Suppressor macrophage treated with lipopolysaccharide for 4 hours (primary cell): ENCODE data around the gene OLFM2.
"Not testable (repeated sequence)": the region's sequence is repeated elsewhere in the genome, so short reads cannot be mapped to it uniquely, and the experiment has no call there.

Experiments
- DNase-seq: peaks from one replicate; pipeline ENCODE4 v3.0.0-alpha.2; 2020

Gene OLFM2

DNA sequence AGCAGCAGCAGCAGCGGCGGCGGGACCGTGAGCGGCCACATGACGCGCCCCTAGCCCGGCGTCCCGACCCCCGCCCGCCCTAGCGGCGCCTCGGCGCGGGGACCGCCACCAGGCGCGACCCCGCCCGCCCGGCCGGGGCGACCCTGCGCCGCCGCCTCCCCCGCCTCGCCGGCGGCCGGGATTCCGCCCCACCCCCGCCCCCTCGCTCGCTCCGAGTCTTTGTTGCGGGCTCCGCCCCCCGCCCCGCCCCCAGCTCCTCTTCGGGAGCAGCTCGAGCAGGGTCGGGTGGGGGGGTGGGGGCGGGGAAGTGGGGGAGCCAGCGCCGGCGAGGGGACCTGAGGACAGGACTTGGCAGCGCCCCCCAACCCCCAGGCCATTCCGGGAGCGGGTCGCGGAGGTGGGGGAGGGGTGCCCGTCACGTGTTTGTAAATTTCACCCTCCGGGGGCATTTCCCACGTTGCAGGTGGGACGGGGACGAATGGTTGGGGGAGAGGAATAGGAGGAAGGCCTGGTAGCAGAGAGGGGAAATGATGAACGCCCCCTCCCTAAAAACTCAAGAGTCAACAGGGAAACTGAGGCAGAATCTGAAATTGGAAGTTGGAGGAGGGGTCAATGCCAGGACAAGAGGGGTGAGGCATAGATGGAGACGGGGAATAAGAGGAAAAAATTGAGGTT lies at the start of gene OLFM2:
Gene OLFM2, minus strand, starts transcription at position 190 of the 675 bp plus-strand sequence. Its CDS starts 149 bp downstream, at position 41.
- no peak for DNase-seq

DNA sequence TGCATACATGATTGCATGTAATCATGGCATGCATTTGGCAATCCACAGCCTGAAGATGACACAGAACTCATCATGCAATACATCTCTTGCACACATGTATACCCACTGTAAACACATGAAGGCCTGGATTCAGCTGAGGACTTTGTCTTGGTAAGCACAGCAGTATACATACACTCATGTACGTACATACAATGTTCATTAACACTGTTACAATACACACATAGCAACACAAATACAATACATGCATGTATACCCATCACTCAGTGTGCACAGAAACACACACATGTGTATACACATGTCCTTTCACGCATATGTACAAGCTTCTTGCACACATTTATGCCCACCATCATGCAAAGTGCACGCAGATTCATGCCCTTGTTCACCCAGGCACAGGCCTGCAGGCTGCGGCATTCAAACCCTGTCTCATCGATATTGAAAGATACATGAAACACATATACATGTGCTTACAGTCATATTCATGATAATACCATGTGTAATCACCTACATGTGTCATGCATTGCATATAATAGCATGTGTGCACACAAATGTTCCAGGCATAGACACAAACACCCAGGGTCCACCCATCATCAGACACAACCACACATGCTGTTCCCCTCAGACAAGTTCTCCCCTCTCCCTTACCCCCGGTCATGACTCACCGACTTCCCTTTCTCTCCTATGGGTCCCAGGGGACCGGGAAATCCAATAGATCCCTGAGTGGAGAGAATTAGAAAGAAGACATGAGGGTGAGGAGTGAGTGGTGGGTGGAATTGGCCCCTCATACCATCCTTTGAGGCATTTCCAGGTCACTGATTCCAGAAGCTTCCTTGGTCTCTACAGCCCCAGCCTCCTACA lies 45.3 kb upstream of the OLFM2 start:
- no peak for DNase-seq

DNA sequence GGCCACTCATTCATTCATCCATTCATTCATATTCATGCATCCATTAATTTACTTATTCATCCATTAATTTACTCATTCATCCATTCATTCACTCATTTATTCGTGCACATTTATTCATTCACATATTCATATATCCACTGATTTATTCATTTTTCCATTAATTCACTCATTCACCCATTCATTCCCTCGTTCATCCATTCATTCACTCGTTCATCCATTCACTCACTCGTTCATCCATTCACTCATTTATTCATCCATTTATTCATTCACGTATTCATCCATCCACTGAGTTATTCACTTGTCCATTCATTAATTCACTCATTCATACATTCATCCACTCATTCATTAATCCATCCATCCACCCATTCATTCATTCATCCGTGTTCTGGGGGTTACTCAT lies 35.8 kb upstream of the OLFM2 start:
- DNase-seq = no peak

DNA sequence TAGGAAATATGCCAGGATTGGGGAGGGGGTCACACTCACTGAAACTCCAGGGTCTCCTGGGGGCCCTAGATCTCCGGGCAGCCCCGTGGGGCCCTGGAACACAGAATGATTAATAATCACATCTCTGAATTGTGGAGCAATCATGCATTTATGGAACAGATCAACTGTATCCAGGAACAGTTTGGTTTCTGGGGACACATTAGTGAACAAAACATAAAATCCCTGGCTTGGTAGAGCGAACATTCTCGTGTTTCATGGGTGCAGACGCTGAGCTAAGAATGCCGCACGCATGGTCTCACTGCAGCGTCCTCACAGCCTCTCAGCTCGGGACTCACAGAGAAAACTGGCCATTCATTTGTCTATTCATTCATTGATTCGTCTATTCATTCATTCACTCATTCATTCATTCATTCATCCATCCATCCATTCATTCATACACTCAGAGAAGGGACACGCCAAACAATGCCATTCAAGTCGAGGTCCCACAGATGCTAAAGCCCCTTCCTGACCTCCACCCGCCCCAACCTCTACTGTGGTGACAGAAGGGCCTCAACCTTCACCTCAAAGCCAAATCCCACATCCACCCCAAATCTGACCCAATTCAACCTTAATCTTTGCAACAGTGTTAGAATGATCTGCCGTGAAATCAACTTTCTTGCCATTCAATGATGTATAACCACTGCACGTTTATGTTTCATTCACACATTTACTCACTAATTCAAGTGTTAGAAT lies 35.0 kb upstream of the OLFM2 start:
- no peak for DNase-seq

DNA sequence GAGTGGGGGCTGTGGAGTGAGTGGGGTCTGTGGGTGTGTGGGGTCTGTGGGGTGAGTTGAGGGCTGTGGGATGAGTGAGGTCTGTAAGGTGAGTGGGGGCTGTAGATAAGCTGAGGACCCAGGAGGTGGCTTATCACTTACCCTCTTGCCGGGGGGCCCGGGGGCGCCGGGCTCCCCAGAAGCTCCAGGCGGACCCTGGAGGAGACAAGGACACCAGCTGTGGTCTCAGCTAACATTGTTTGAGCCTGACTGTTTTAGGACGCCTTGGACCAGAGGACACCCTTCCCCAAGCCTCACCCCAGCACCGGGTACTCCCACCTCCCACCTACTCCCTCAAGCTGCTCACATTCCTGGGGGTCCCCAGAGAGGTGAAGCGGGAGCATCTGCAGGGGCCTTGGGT lies 34.2 kb upstream of the OLFM2 start:
- DNase-seq = no peak

DNA sequence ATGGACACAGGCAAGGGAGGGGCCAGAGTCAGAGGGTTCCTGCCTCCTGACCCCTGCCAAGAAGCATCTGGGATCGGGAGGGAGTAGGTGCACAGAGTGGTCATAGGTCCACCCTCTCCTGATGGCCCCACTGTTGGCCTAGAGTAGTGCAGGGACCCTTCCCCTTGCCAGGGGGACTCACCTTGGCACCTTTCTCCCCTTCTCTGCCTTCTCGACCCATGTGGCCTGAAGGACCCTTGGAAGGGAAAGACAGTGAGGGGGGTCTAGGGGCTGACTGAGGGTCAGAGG lies 33.3 kb upstream of the OLFM2 start:
- DNase-seq = no peak

DNA sequence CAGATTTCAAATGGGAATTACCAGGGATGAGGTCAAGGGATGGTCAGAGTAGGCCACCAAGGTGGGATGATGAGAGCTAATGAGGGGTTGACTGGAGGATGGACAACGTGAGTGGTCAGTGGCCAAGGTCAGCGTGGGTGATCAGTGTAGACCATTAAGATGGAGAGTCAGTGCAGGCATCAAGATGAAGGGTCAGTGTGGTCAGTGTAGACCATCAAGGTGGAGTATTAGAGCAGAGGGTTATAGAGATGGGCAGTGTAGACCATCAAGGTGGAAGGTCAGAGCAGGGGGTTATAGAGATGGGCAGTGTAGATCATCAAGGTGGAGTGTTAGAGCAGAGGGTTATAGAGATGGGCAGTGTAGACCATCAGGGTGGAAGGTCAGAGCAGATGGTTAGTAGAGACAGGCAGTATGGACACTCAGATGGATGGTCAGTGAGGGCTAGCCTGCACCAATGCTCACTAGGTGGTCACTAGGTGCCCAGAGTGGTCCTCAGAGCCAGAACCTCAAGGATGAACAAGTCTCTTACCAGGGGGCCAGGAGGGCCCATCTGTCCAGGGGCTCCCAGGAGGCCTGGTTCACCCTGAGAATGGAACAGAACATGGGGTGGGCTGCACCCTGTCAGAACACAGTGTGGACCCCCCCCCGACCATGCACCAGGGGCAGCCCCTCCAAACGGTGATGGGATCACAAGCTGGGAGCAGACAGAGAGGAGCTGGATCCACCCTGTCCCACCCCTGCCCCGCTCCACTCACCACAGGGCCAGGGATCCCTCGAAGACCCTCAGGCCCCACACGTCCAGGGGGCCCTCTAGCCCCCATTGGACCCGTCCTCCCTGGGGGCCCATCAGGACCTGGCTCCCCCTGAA lies 32.7 kb upstream of the OLFM2 start:
- no peak for DNase-seq

DNA sequence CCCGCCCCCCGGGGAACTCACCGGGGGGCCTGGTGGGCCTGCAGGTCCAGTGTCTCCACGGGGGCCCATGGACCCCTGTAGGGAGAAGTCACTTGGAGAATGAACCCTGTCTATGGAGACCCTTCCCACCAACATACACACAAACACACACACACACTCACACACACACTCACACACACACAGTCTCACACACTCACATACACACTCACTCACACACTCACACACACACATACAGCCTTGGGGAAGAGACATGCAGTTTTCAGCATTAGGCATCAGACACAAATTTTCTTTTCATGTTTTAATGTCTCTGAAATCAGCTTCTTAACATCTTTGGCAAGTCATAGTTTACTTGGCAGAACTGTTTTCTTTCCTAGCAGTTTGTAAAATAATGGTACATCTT lies 31.0 kb upstream of the OLFM2 start:
- DNase-seq = no peak

DNA sequence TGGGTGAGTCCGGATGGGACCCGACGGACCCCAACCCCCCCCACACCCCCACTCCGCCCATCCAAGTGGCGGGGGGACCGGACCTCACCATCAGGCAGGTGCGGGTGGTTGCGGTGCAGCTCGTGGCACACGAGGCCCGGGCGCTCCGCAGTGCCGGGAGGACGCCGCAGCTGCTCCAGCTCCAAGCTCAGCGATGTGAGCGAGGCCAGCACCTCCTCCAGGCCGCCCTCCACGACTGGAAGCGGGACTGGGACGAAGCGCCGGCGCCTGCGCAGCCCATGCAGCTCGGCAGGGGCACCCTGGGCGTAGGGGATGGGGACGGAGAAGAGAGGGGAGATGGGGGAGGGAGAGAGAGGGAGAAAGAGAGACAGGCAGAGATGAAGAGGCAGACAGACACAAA lies 30.1 kb upstream of the OLFM2 start:
- DNase-seq = no peak

DNA sequence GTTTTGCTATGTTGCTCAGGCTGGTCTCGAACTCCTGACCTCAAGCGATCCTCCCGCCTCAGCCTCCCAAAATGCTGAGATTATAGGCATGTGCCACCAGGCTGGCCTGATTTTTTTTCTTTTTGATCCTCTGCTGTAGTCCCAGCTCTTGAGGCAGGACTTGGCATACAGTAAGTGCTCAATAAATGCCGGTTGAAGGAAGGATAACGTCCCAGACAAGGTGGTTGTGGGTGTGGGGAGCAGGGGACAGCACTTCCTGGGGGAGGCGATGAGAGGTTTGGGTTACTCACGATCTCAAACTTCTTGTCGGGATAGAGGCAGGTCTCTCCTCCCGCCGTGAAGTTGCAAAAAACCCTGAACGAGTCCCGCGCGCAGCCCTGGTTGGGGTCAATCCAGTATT lies 29.7 kb upstream of the OLFM2 start:
- DNase-seq = no peak

DNA sequence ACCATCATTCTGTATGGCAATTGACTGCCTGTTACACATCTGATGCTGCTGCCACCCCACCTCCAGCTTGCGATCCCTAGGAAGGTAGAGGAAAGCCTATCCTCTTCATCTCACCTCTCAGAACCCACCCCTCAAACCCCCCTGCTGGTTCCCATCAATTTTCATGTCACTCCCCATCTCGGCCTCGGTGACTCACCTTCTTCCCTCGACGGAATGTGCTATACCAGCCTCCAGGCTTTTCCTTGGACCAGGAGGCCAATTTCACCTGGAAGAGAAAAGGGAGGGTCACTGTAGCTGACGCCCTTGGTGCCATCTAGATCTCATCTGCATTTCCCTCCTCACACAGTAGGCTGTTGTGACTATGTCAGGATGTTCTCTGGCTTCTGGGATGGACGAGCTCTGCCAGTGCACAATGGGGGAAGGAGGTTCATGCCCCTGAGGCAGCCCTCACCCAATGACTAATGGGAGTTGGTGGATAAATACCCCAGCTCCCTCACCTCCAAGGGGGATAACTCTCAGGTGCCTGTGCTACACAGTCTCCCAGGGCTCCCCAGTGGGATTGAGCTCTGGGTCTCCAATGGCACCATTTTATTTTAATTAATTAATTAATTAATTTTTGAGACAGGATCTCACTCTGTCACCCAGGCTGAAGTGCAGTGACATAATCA lies 26.4 kb upstream of the OLFM2 start:
- no peak for DNase-seq

DNA sequence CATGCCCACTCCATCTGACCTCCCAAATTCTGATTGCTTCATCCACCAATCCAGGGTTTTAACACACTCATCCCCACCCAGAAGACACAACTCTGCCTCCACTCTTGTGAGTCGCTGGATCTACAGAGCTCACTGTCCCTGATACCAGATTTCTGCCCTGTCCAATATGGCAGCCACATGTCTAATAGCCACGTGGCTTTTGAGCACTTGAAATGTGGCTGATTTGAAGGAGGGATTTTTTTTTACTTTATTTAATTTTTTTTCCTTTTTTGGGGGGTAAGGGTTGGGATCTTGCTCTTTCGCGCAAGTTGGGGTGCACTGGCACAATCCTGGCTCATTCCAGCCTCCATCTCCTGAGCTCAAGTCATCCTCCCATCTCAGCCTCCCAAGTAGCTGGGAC lies 24.8 kb upstream of the OLFM2 start:
- no peak for DNase-seq

DNA sequence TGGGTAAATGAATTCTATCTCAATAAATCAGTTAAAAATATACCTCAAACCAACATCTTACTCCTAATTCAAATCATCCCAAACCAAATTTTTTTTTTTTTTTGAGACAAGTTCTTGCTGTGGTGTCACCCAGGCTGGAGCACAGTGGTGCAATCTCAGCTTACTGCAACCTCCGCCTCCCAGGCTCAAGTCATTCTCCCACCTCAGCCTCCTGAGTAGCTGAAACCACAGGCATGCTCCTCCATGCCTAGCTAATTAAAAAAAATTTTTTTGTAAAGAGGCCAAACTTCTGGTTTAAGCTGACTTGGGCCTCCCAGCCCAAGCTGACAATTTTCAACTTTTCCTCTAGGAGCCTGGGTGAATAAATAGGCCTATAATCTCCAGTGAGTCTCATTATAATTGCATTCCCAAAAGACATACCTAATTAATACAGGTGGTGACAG lies 22.1 kb upstream of the OLFM2 start:
- DNase-seq = no peak

DNA sequence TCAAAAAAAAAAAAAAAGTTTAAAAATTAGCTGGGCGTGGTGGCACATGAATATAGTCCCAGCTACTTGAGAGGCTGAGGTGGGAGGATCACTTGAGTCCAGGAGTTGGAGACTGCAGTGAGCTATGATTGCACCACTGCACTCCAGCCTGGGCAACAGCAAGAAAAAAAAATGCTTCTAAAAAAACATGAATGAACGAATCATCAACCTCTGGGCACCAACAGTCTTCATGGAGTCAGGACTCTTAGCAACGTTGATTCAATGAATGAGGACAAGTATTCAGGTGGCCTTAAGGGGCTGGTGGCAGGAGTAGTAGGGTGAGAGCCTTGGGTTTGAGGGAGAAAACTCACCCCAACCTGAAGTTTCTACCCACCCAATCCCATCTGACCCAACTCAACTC lies 20.6 kb upstream of the OLFM2 start:
- DNase-seq = no peak

DNA sequence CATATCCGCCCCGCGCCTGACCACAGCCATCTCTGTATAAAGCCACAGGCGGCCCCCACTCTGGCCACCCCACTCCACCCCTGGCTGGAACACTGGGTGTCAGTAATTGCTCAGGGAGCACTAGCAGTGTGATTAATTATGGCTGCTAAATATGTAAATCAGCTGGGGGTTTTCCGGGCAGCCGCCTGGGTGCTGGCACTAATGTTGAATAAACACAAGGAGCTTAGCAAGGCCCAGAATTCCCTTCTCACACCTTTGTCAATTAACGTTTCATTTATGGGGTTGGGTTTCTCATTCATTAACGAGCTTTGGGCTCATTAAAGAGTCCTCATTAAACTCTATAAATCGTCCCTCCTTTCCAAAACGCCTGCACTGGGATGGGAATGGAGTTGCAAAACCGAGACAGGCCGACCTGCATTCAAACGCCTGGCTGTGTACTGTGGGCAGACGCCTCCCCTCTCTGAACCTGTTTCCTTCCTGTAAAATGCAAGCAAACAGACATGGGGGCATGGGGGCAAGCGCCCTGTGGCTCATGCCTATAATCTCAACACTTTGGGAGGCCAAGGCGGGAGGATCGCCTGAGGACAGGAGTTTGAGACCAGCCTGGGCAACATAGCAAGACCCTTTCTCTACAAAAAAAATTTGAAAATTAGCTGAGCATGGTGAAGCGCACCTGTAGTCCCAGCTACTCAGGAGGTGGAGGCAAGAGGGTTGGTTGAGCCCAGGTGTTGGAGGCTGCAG lies 17.7 kb upstream of the OLFM2 start:
- DNase-seq = no peak

DNA sequence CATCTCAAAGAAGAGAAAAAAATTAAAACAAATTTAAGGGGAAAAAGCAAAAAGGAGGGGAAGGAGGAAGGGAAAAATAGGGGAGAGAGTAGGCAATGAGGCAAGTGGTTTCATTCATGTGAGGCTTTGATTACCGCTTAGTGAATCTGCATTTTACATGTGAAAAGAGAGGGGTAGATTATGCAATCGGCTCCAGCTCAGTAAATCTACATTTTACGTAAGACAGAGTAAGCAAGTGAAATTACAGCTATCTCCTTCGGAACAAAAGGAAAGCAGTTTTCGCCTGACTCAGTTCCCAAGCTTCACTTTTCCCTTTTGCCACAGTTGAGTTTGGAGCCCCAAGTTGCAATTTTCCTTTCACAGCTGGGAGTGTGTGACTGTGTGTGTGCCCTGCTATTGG lies 16.0 kb upstream of the OLFM2 start:
- DNase-seq = no peak

DNA sequence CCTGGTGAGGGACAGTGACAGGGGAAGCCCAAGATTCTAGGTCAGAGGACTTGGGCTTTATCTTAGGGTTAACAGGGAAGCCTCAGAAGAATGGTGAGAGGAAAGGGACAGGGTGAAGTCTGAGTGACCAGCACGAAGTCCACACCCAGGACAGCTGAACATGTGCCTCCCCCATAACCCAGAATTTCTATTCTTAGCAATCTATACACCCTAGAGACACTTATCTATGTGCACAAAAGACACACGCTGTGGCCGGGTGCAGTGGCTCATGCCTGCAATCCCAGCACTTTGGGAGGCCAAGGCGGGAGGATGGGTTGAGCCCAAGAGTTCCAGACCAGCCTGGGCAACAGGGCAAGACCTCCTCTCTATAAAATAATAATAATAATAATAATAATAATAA lies 11.1 kb upstream of the OLFM2 start:
- no peak for DNase-seq

DNA sequence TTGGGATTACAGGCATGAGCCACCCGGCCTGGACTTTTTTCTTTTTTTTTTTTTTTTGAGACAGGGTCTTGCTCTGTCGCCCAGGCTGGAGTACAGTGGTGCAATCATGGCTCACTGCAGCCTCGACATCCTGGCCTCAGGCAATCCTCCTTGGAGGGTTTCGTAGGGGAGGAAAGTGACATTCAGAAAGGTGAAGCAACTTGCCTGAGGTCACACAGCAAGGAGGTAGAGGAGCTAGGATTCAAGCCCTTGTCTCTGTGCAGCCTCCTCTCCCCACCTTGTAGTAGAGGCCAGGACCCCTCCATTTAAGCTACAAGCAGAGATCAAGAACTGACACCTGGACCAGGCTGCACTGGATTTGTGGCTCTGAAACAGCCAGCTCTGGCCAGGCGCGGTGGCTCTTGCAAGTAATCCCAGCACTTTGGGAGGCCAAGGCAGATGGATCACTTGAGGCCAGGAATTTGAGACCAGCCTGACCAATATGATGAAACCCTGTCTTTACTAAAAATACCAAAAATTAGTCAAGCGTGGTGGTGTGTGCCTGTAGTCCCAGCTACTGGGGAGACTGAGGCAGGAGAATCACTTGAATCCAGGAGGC lies 10.3 kb upstream of the OLFM2 start:
- not testable (repeated sequence) for DNase-seq

DNA sequence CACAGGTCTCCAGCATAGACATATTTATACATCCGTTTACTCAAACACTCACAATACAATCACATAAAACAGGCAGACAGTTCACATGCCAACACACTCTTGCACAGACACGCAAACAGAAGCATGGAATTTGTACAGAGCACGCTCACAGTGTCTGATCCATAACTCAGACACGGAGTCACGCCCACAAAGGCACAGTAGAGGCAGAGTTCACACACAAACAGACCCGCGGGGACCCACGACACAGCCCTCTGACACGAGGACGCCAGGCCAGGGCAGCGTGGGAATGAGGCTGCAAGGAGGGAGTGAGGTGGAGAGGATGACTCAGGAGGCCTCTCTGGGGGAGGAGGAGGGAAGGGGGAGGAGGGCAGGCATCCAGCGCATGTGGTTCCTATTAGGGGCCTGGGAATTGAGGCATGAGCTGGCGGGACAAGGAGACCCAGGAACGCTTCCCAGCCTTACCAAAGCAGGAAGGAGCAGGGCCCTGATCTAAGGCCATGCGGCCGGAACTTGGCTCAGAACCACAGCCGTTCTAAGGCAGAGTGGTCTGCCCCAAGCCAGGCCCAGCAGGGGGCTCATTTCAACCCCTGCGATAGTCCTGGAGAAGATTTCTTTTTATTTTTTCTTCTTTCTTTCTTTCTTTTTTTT lies 9.1 kb upstream of the OLFM2 start:
- no peak for DNase-seq

DNA sequence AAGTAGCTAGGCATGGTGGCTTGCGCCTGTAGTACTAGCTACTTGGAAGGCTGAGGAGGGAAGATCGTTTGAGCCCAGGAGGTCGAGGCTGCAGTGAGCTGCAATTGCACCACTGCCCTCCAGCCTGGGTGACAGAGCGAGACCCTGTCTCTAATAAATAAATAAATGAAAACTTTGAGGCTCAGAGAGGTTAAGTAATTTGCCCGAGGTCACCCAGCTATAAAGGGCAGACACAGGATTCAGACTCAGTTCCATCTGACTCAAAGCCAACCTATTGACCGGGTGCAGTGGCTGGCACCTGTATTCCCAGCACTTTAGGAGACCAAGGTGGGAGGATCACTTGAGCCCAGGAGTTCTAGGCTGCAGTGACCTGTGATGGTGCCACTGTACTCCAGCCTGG lies 7.4 kb upstream of the OLFM2 start:
- no peak for DNase-seq

DNA sequence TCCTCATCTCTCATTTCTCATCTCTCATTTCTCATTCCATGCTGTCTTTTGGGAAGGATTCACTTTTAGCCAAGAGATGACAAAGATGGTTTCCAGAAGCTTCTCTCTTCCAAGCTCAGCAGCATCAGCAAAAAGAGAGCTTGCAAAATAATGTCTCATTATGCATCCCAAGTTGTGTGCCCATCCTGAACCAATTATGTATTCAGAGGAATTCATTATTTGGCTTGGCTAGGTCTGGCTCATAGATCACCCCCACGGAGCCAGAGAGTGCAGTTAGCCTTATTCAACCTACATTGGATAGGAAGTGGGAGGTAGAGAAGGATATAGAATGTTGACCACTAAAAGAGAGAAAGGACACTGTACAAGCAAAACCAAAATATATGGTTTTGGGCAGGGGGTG lies 5.4 kb upstream of the OLFM2 start:
- no peak for DNase-seq
